Measurements from ENCODE around the gene LLPH. TPM values are rescaled to one million over a fixed set of nuclear protein-coding genes. Genes with fewer than 3 reads are reported as not detected.
A peak's percentile ranks its signal among the peaks of the same experiment; 100 is the strongest.

Gene LLPH
- total and polyA plus RNA-seq, 2 of the 13 experiments (the other 11 are each of a cell fraction or from before 2014, with no cell fraction given): 4.2 to 25.6 TPM

GRCh38 chr12:66077542-66077941, 53.0 kb downstream of the LLPH start (continued):
- peak; percentile 38; the same call in 1 of the 2 replicates for TF ChIP-seq ARID5B (CRISPR knock-in tag; IDR thresholded peaks at IDR 0.05)
- no peak for TF ChIP-seq SOX13 (IDR thresholded peaks at IDR 0.05)
- peak in 1 of 2 experiments; percentile 67; a peak in 1 of 4 replicates for TF ChIP-seq SOX13 (CRISPR knock-in tag; conservative IDR thresholded peaks at IDR 0.05 in 1 of 2, IDR thresholded peaks at IDR 0.05 in 1 of 2)

GRCh38 chr12:66074561-66074960, 56.0 kb downstream of the LLPH start:
- in situ Hi-C loops (cut with HindIII; ENCODE audit: extremely low pct_ligation_motif_present, low pct_unique_long_range_greater_than_20kb) (no loop called here), intact Hi-C loops (cut with micrococcal nuclease; ENCODE audit: unreplicated experiment) (no loop called here)
- Histone ChIP-seq H3K4me2 (ENCODE audit: low read depth, low read length) (no peak overlapping the region), H3K36me3 (replicated peaks in 1 of 2; ENCODE audit: control insufficient read depth in 1 of 2, insufficient read depth in 2 of 2, low read length in 2 of 2) (no peaks in the 10 kb centered on the region), H3K9ac (ENCODE audit: insufficient read depth, low read depth, low read length) (no peak overlapping the region), H4K20me1 (ENCODE audit: insufficient read depth, low read length) (no peaks in the 10 kb centered on the region), H3K79me2 (ENCODE audit: insufficient read depth, low read length) (no peaks in the 10 kb centered on the region), H3K9me3 (ENCODE audit: low read length) (no peaks in the 10 kb centered on the region), H3K27ac (ENCODE audit: extremely low read length, insufficient read depth, low read length) (no peak overlapping the region), H2AFZ (ENCODE audit: low read length) (no peak overlapping the region), H3K4me1 (ENCODE audit: insufficient read depth, low read length) (peaks cover 43% of the 10 kb centered on the region), H3K27me3 (ENCODE audit: control insufficient read depth in 1 of 2, insufficient read depth in 2 of 2, low read length in 2 of 2) (no peaks in the 10 kb centered on the region), H3K4me3 (replicated peaks in 1 of 3; ENCODE audit: insufficient read depth in 1 of 3, low read depth in 2 of 3, low read length in 3 of 3) (no peak overlapping the region)
- no TSS peak for BruUV-seq (replicated peaks)
- ChIA-PET POLR2A (no interaction called here), CTCF (ENCODE audit: low intra/inter-chr PET ratio, low total read pairs) (no interaction called here)
- DNase-seq (ENCODE audit: low spot score): peak; percentile 12
- 14% methylated on average over 2 of the region's 2 CpGs for WGBS (ENCODE audit: low lambda C conversion rate)
- no peak; the same call in 2 of the 3 replicates for ATAC-seq
- peak; percentile 26 for FAIRE-seq
- TF ChIP-seq ZFP1 (CRISPR knock-in tag; IDR thresholded peaks at IDR 0.05) (no peak), NR2F6 (IDR thresholded peaks at IDR 0.05) (peak; percentile 20; the same call in 1 of the 2 replicates), NR2F6 (CRISPR knock-in tag; IDR thresholded peaks at IDR 0.05) (peak; percentile 38; the same call in 1 of the 2 replicates), SOX13 (IDR thresholded peaks at IDR 0.05) (no peak), SOX13 (CRISPR knock-in tag; conservative IDR thresholded peaks at IDR 0.05 in 1 of 2, IDR thresholded peaks at IDR 0.05 in 1 of 2) (peak in 1 of 2 experiments; percentile 38; a peak in 1 of 4 replicates), ARID5B (CRISPR knock-in tag; IDR thresholded peaks at IDR 0.05) (peak; percentile 59), ZBTB4 (CRISPR knock-in tag; IDR thresholded peaks at IDR 0.05; ENCODE audit: borderline replicate concordance) (no peak), HES4 (CRISPR knock-in tag; IDR thresholded peaks at IDR 0.05; ENCODE audit: borderline replicate concordance) (no peak), FOXA3 (CRISPR knock-in tag; IDR thresholded peaks at IDR 0.05) (peak; percentile 37; the same call in 1 of the 2 replicates), CERS6 (CRISPR knock-in tag; IDR thresholded peaks at IDR 0.05) (no peak)
